Measurements from ENCODE around the gene SPATA6.

DNA sequence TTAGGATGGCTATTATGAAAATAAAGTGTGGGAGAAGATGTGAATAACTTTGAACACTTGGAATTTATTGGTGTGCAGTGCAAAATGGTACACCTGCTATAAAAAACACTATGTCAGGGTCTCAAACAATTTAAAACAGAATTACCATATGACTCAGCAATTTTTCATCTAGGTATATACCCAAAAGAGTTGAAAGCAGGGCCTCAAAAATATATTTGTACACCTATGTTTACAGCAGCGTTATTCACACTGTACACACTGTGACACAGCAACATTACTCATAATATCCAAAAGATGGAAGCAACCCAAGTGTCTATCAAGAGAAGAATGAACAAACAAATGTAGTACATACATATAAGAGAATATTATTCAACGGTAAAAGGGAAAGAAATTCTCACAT is 75.8 kb downstream of the SPATA6 start:
- no peak for TF ChIP-seq CTCF (conservative IDR thresholded peaks at IDR 0.05; ENCODE audit: low read depth, low read length)
- no peak for TF ChIP-seq POLR2A (IDR thresholded peaks at IDR 0.05; ENCODE audit: low read depth, low read length)
- no peak for TF ChIP-seq RCOR1 (IDR thresholded peaks at IDR 0.05; ENCODE audit: insufficient replicate concordance, low read length)
- TF ChIP-seq, protein P1, sequence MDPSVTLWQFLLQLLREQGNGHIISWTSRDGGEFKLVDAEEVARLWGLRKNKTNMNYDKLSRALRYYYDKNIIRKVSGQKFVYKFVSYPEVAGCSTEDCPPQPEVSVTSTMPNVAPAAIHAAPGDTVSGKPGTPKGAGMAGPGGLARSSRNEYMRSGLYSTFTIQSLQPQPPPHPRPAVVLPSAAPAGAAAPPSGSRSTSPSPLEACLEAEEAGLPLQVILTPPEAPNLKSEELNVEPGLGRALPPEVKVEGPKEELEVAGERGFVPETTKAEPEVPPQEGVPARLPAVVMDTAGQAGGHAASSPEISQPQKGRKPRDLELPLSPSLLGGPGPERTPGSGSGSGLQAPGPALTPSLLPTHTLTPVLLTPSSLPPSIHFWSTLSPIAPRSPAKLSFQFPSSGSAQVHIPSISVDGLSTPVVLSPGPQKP (IDR thresholded peaks at IDR 0.05; ENCODE audit: borderline replicate concordance, low read depth, low read length): no peak
- no peak for TF ChIP-seq RFX5 (IDR thresholded peaks at IDR 0.05; ENCODE audit: low read depth, low read length)
- TF ChIP-seq MXI1 (IDR thresholded peaks at IDR 0.05; ENCODE audit: borderline replicate concordance, low read depth, low read length): no peak
